Ramos (cell line): ENCODE data around the gene SOX15.

Source experiments
- in situ Hi-C: fragments of 300-500 bp; cut with MboI; formaldehyde crosslinking; loops from one replicate; pipeline ENCODE4 v1.14.3; 2022; ENCODE audit warnings: low sequenced_read_pairs; ENCODE audit not compliant: unreplicated experiment

SOX15 gene

GRCh38 chr17:7579001-7579833 lies 10.7 kb downstream of the SOX15 start, which contains the start of gene CD68:
TSS of gene CD68 (plus strand) at chr17:7579638. CDS start at chr17:7579678, 40 bp downstream.
- in situ Hi-C loops, result no loop called here

GRCh38 chr17:7577327-7578199 lies 12.3 kb downstream of the SOX15 start:
- in situ Hi-C loops, result no loop called here

GRCh38 chr17:7576432-7576937 lies 13.4 kb downstream of the SOX15 start:
- in situ Hi-C loops, result no loop called here

- in situ Hi-C loops, result no loop called here
Observed at GRCh38 chr17:7575959-7576358, 13.9 kb downstream of the SOX15 start.

GRCh38 chr17:7575481-7575883 lies 14.4 kb downstream of the SOX15 start:
- in situ Hi-C loops, result no loop called here

GRCh38 chr17:7574176-7574953 lies 15.5 kb downstream of the SOX15 start:
- in situ Hi-C loops, result no loop called here

- in situ Hi-C loops, result no loop called here
Observed at GRCh38 chr17:7573324-7574080, 16.4 kb downstream of the SOX15 start.

GRCh38 chr17:7572588-7573323 lies 17.1 kb downstream of the SOX15 start:
- in situ Hi-C loops, result no loop called here

GRCh38 chr17:7572338-7572587 lies 17.6 kb downstream of the SOX15 start:
- in situ Hi-C loops, result no loop called here

- in situ Hi-C loops, result no loop called here
Observed at GRCh38 chr17:7570351-7570750, 19.5 kb downstream of the SOX15 start.

- in situ Hi-C loops, result no loop called here
Observed at GRCh38 chr17:7569571-7569970, 20.3 kb downstream of the SOX15 start.

GRCh38 chr17:7563115-7563869 lies 26.6 kb downstream of the SOX15 start:
- in situ Hi-C loops, result no loop called here

- in situ Hi-C loops, result no loop called here
Observed at GRCh38 chr17:7562208-7562605, 27.7 kb downstream of the SOX15 start.

- in situ Hi-C loops, result no loop called here
Observed at GRCh38 chr17:7561589-7562207, 28.2 kb downstream of the SOX15 start, which contains the start of gene SENP3. TSS of gene SENP3 (plus strand) at chr17:7561919. CDS start at chr17:7563077, 1,158 bp downstream.

- in situ Hi-C loops, result no loop called here
Observed at GRCh38 chr17:7561028-7561575, 28.8 kb downstream of the SOX15 start.

- in situ Hi-C loops, result no loop called here
Observed at GRCh38 chr17:7560172-7561027, 29.5 kb downstream of the SOX15 start.
